Measurements from ENCODE around the gene BNIP3.
A peak's percentile ranks its signal among the peaks of the same experiment; 100 is the strongest.

BNIP3 gene

DNA sequence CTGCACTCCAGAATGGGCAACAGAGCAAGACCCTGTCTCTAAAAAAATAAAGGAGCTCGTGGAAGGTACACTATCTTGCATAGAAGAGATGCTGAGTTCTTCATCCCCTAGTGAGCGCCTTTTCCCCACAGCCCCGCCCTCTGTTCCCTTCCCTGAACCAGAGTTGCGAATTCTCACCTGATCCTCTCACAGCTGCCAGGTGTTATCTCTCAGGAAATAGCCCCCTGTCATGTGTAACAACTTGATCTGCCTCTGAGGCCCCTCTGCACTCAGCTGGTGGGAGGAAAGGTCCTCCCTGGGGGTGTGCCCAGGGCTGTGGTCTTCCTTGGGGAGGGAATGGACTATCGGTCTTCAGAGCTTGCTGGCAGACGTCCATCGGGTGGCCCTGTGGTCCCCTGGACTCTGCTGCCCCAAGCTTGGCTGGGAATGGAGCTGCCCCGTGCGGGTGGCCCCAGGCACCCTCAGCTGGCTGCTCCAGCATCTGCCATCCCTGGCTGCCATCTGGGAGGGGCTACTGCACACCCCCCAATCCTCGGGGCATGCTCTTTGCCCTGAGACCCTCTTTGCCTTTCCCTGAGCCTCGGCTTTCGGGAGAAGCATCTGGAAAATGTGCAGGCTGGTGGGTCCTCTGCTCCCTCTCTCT is 21.7 kb upstream of the BNIP3 start:
- no peaks in the 10 kb centered on the region for H3K27me3 ChIP-seq (ENCODE audit: insufficient read depth, insufficient read length)
- H3K4me1 ChIP-seq (ENCODE audit: insufficient read depth, insufficient read length), result peaks cover 11% of the 10 kb centered on the region
- H3K9ac ChIP-seq (ENCODE audit: insufficient read length, low read depth), result no peak overlapping the region

DNA sequence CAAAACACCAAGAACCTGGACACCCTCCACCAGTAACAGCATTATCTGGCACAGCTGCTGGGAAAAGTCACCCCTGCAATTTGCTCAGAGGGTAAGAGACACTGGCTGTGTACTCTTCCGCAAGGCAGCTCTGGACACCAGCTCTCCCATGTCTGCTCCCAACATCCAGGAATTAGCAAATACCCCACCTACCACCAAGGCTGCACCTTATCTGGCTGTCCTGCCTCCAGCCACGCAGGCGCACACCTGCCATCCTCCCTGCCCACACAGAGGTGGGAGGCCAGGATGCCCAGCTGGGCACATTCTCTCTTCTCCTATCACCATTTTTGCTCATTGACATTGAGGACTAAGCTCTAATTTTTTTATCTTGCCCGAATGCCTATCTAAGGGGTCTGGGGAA is 20.3 kb upstream of the BNIP3 start:
- Histone ChIP-seq H3K9me3 (ENCODE audit: insufficient read depth, low read length) (peaks cover 7% of the 10 kb centered on the region; the same call in 1 of the 2 replicates), H3K9ac (ENCODE audit: insufficient read length, low read depth) (no peak overlapping the region), H3K36me3 (ENCODE audit: insufficient read depth, insufficient read length, low read length) (no peaks in the 10 kb centered on the region), H3K4me3 (ENCODE audit: insufficient read length, low read depth) (no peak overlapping the region), H3K27me3 (ENCODE audit: insufficient read depth, insufficient read length) (no peaks in the 10 kb centered on the region), H3K4me1 (ENCODE audit: insufficient read depth, insufficient read length) (peaks cover 13% of the 10 kb centered on the region)
- TF ChIP-seq SUZ12 (IDR thresholded peaks at IDR 0.05; ENCODE audit: extremely low read depth, insufficient read depth, insufficient read length) (no peak), YY1 (IDR thresholded peaks at IDR 0.05; ENCODE audit: insufficient read depth, insufficient read length) (no peak), ZNF274 (IDR thresholded peaks at IDR 0.05; ENCODE audit: low read depth, low read length) (no peak)
- DNase-seq (ENCODE audit: low read depth, low spot score), result no peak

More for the DNA sequence above, 21.7 kb upstream of the BNIP3 start:
- Histone ChIP-seq H3K36me3 (ENCODE audit: insufficient read depth, insufficient read length, low read length) (no peaks in the 10 kb centered on the region), H3K4me3 (ENCODE audit: insufficient read length, low read depth) (no peak overlapping the region), H3K9me3 (ENCODE audit: insufficient read depth, low read length) (peaks cover 7% of the 10 kb centered on the region; the same call in 1 of the 2 replicates)
- TF ChIP-seq YY1 (IDR thresholded peaks at IDR 0.05; ENCODE audit: insufficient read depth, insufficient read length) (no peak), SUZ12 (IDR thresholded peaks at IDR 0.05; ENCODE audit: extremely low read depth, insufficient read depth, insufficient read length) (no peak), ZNF274 (IDR thresholded peaks at IDR 0.05; ENCODE audit: low read depth, low read length) (no peak)
- DNase-seq (ENCODE audit: low read depth, low spot score), result no peak

DNA sequence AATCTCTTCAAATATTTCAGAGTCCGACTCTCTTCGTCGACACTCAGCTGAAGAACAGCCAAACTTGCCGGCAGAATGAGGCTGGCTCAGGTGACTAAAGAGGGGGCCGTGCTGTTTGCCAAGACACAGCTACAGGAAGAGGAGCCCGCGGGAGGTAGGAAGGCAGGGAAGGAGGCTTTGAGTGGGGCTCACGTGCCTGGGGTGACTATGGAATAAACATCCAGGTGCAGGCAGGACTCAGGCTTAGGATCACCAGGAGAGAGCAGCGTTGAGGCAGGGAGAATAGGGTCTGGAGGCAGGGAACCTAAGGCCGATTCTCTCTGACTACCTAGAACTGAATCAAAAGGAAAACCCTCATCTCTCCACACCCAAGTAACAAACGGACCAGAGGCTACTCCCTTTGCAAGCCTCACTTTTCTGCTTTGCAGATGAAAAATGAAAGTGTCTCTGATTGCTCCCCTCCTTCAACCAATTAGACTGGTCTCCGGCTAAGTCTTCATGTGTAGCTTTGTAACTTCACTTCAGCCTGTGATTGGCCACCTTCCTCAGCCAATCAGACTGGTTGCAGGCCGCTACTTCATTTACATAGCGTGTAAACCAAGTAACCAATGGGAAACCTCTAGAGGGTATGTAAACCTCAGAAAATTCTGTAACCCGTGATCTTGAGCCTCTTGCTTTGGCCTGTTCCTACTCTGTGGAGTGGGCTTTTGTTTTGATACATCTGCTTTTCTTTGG is 19.7 kb upstream of the BNIP3 start:
- no peak for DNase-seq (ENCODE audit: low read depth, low spot score)
- H3K4me3 ChIP-seq (ENCODE audit: insufficient read length, low read depth), result no peak overlapping the region
- H3K9ac ChIP-seq (ENCODE audit: insufficient read length, low read depth), result no peak overlapping the region

DNA sequence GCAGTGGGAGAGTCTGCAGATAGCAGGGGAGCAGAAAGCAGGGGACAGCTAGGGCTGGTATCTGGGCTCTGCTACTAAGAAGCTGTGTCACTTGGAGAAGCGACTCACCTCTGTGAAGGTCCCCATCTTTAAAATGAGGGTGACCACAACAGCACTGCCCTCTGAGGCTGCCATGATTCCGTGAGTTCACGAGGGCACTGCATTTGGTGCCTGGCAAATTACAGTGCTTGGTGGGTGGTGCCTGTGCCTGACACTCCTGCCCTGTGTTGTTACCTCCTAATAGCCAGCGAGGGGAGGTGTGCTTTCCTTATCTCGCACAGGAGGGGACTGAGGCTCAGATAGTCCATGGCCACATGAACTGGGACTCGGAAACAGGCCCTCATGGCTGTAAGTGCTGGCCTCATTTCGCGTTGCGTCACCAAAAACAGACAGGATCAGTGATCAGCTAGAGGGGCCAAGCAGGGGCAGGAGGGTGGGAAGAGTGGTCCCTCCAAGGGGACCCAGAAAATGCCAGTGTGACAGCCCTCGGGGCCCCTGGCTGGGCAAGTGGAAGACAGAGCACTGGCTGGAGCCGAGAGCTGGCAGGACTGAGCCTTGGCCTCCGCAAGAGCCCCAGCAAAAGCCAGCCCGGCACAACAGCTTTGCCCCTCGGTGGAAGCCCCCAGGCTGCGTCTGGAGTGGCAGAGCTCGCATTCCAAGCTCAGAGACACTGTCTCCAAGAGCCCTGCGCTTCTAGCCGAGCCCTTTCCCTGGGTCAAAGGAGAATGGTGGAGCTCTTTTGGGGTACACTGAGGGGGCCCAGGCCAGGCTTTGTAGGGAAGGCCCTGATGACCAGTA is 17.3 kb upstream of the BNIP3 start:
- H3K4me1 ChIP-seq (ENCODE audit: insufficient read depth, insufficient read length), result peaks cover 20% of the 10 kb centered on the region
- H3K27me3 ChIP-seq (ENCODE audit: insufficient read depth, insufficient read length), result no peaks in the 10 kb centered on the region
- TF ChIP-seq ZNF274 (IDR thresholded peaks at IDR 0.05; ENCODE audit: low read depth, low read length) (no peak), SUZ12 (IDR thresholded peaks at IDR 0.05; ENCODE audit: extremely low read depth, insufficient read depth, insufficient read length) (no peak), YY1 (IDR thresholded peaks at IDR 0.05; ENCODE audit: insufficient read depth, insufficient read length) (no peak)
- no peaks in the 10 kb centered on the region for H3K9me3 ChIP-seq (ENCODE audit: insufficient read depth, low read length)
- H3K9ac ChIP-seq (ENCODE audit: insufficient read length, low read depth), result peak overlapping the region; percentile 18
- DNase-seq (ENCODE audit: low read depth, low spot score), result no peak
- H3K4me3 ChIP-seq (ENCODE audit: insufficient read length, low read depth), result no peak overlapping the region
- H3K36me3 ChIP-seq (ENCODE audit: insufficient read depth, insufficient read length, low read length), result no peaks in the 10 kb centered on the region

More for the DNA sequence above, 19.7 kb upstream of the BNIP3 start:
- H3K27me3 ChIP-seq (ENCODE audit: insufficient read depth, insufficient read length), result no peaks in the 10 kb centered on the region
- TF ChIP-seq YY1 (IDR thresholded peaks at IDR 0.05; ENCODE audit: insufficient read depth, insufficient read length), result no peak
- no peak for TF ChIP-seq SUZ12 (IDR thresholded peaks at IDR 0.05; ENCODE audit: extremely low read depth, insufficient read depth, insufficient read length)
- no peak for TF ChIP-seq ZNF274 (IDR thresholded peaks at IDR 0.05; ENCODE audit: low read depth, low read length)
- H3K4me1 ChIP-seq (ENCODE audit: insufficient read depth, insufficient read length), result peaks cover 19% of the 10 kb centered on the region
- H3K36me3 ChIP-seq (ENCODE audit: insufficient read depth, insufficient read length, low read length), result no peaks in the 10 kb centered on the region
- H3K9me3 ChIP-seq (ENCODE audit: insufficient read depth, low read length), result peaks cover 7% of the 10 kb centered on the region; the same call in 1 of the 2 replicates

DNA sequence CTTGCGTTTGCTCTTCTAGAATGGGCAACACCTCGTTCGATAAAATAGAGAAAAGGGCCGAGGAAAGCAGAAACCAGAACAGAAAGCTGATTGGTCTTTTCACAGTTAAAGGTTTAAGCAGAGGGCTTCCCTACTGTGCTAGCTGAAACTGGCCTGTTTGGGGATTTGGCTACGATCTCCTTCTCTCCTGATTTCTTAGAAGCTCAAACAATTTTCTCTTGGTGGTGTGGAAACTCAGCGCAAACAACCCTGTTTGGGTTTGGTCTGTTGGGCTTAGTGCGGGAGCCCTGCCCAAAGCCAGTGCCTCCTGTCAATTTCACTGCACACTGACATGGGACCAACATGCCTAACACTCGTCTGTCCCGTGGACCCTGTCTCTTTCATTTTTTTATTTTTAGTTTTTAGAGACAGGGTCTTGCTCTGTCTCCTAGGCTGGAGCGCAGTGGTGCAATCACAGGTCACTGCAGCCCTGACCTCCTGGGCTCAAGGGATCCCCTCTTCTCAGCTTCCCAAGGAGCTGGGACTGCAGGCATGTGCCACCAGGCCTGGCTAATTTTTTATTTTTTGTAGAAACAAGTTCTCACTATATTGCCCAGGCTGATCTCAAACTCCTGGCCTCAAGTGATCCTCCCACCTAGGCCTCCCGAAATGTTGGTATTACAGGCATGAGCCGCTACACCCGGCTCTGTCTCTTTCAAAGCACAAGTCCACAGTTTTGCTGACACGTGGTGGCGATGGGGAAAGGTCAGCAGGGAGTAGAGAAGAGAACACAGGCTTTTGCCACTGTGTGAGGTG is 16.5 kb upstream of the BNIP3 start:
- no peak for DNase-seq (ENCODE audit: low read depth, low spot score)
- no peak for TF ChIP-seq SUZ12 (IDR thresholded peaks at IDR 0.05; ENCODE audit: extremely low read depth, insufficient read depth, insufficient read length)
- TF ChIP-seq ZNF274 (IDR thresholded peaks at IDR 0.05; ENCODE audit: low read depth, low read length), result no peak
- TF ChIP-seq YY1 (IDR thresholded peaks at IDR 0.05; ENCODE audit: insufficient read depth, insufficient read length), result no peak
- H3K27me3 ChIP-seq (ENCODE audit: insufficient read depth, insufficient read length), result no peaks in the 10 kb centered on the region
- peak overlapping the region; percentile 50 for H3K9ac ChIP-seq (ENCODE audit: insufficient read length, low read depth)
- peaks cover 20% of the 10 kb centered on the region for H3K4me1 ChIP-seq (ENCODE audit: insufficient read depth, insufficient read length)
- no peaks in the 10 kb centered on the region for H3K36me3 ChIP-seq (ENCODE audit: insufficient read depth, insufficient read length, low read length)
- no peak overlapping the region for H3K4me3 ChIP-seq (ENCODE audit: insufficient read length, low read depth)
- no peaks in the 10 kb centered on the region for H3K9me3 ChIP-seq (ENCODE audit: insufficient read depth, low read length)

DNA sequence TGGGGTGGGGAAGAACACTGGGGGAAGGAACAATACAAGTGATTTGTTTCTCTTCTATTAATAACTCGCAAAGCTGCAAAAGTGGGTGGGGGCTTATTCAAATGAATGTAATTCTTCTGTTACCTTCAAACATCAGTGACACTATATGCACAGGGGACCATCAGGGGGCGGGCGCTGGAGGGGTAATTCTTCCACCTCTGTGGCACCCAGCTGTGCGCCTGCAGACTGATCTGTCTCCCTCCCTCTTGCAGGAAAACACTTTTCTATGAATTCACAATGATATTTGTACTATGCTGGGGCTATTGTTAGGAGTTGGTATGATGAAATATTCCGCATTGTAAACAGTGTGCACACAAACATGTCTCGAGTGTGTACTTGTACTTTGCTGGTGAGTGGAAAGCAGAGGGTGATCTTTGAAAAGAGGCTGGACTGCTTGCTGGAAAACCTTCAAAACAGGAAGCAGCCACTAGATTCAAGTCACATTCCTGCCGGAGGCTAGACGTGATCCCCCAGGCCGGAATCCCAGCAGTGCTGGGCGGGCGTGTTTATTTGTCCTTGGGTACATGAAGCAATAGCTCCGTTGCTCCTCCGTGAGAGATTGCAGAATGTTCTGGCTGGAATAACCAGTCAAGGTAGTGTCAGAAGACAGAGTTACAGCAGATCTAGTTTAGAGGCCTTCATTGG is 15.8 kb upstream of the BNIP3 start:
- H3K9me3 ChIP-seq (ENCODE audit: insufficient read depth, low read length), result no peaks in the 10 kb centered on the region
- no peak overlapping the region for H3K4me3 ChIP-seq (ENCODE audit: insufficient read length, low read depth)
- peaks cover 20% of the 10 kb centered on the region for H3K4me1 ChIP-seq (ENCODE audit: insufficient read depth, insufficient read length)
- H3K27me3 ChIP-seq (ENCODE audit: insufficient read depth, insufficient read length), result no peaks in the 10 kb centered on the region
- TF ChIP-seq ZNF274 (IDR thresholded peaks at IDR 0.05; ENCODE audit: low read depth, low read length) (no peak), SUZ12 (IDR thresholded peaks at IDR 0.05; ENCODE audit: extremely low read depth, insufficient read depth, insufficient read length) (no peak), YY1 (IDR thresholded peaks at IDR 0.05; ENCODE audit: insufficient read depth, insufficient read length) (no peak)
- H3K9ac ChIP-seq (ENCODE audit: insufficient read length, low read depth), result peak overlapping the region; percentile 50
- DNase-seq (ENCODE audit: low read depth, low spot score), result peak; percentile 51
- no peaks in the 10 kb centered on the region for H3K36me3 ChIP-seq (ENCODE audit: insufficient read depth, insufficient read length, low read length)
